Spleen (tissue), 7 donors: Measurements from ENCODE around the gene KIF21B.

Experiments
- POLR2A ChIP-seq, 3 donors: fragments of 450-650 bp; IDR thresholded peaks; one replicate each; pipeline ENCODE4 v1.5.1; 2017; ENCODE audit warnings: antibody characterized with exemption in 3 of 3, mild to moderate bottlenecking in 1 of 3
- POLR2AphosphoS5 ChIP-seq, 3 donors: sonication (generic); formaldehyde crosslinking; IDR thresholded peaks; one replicate each; pipeline ENCODE4 v1.5.1; 2017; ENCODE audit warnings: antibody characterized with exemption in 3 of 3
- TF ChIP-seq, protein P1 (sequence below), 11 experiments: fragments of 200-600 bp in 7 of 11; fragments of 450-650 bp in 4 of 11; sonication (generic) in 4 of 11; IDR thresholded peaks in 8 of 11; conservative IDR thresholded peaks in 3 of 11; 1 replicate in 7 of 11; 2 replicates in 4 of 11; pipeline versions ENCODE4 v1.4.0 to v1.8.0; 2016 to 2021; ENCODE audit warnings: antibody characterized with exemption in 11 of 11, inconsistent platforms in 4 of 11, mild to moderate bottlenecking in 1 of 11
- donor health status: DM: no; HTN: no; CAD: no; lungs with moderate emphysema.
- donor health status: DM: no; HTN: no; CAD: no.
- donor health status: DM: no; HTN: no; CAD: no.

DNA sequence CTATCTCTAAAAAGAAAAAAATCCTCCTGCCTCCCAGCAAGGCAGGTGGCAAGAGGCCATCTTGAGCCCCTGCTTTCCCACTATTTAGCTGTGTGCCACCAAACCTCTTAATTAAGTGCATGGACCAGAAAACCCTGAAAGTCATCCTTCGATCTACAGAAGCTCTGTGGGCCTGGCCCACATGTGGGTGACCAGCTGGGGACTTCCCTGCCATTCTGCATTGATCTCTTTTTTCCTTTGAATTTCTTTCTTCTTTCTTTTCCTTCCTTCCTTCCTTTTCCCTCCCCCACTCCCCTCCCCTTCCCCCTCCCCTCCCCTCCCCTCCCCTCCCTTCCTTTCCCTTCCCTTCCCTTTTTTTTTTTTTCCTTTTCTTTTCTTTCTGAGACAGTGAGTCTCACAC lies 38.0 kb downstream of the KIF21B start:
- TF ChIP-seq, protein P1, sequence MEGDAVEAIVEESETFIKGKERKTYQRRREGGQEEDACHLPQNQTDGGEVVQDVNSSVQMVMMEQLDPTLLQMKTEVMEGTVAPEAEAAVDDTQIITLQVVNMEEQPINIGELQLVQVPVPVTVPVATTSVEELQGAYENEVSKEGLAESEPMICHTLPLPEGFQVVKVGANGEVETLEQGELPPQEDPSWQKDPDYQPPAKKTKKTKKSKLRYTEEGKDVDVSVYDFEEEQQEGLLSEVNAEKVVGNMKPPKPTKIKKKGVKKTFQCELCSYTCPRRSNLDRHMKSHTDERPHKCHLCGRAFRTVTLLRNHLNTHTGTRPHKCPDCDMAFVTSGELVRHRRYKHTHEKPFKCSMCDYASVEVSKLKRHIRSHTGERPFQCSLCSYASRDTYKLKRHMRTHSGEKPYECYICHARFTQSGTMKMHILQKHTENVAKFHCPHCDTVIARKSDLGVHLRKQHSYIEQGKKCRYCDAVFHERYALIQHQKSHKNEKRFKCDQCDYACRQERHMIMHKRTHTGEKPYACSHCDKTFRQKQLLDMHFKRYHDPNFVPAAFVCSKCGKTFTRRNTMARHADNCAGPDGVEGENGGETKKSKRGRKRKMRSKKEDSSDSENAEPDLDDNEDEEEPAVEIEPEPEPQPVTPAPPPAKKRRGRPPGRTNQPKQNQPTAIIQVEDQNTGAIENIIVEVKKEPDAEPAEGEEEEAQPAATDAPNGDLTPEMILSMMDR (IDR thresholded peaks at IDR 0.05 in 8 of 11, conservative IDR thresholded peaks at IDR 0.05 in 3 of 11): no peak
- TF ChIP-seq POLR2A (IDR thresholded peaks at IDR 0.05) (no peak), POLR2AphosphoS5 (IDR thresholded peaks at IDR 0.05) (no peak)
